Endothelial cell of umbilical vein (primary cell): Measurements from ENCODE around the gene CTNND2. TPM values are rescaled to one million over a fixed set of nuclear protein-coding genes. Genes with fewer than 3 reads are reported as not detected.

ENCODE experiments used
- BruUV-seq: library from RNA; stranded (reverse); fragments of 400-500 nt; replicated peaks from 2 replicates; lab custom pipeline; 2021; lab: Mats Ljungman, UMichigan
- CTCF ChIA-PET: fragments of 300-600, 350-600 bp; sonication (Branson Sonifier 250); formaldehyde crosslinking; loops from one replicate; lab custom pipeline; 2021; ENCODE audit warnings: antibody characterized with exemption, inconsistent platforms; lab: Charles Lee
- POLR2A ChIA-PET: fragments of 300-600, 350-600 bp; sonication (Branson Sonifier 250); formaldehyde crosslinking; loops from one replicate; lab custom pipeline; 2021; ENCODE audit warnings: antibody characterized with exemption, inconsistent platforms; lab: Charles Lee
- DNase-seq: peaks from one replicate; pipeline ENCODE4 v3.0.0-alpha.2; 2011; ENCODE audit warnings: low read depth, low spot score
- FAIRE-seq: peaks from 2 replicates; lab custom pipeline; 2011; peaks lifted over from hg19 to GRCh38; lab: Jason Lieb, UNC
- H2AFZ ChIP-seq: 2 replicates; pipeline ENCODE4 v1.6.0; 2012; ENCODE audit warnings: low read depth, low read length, control low read depth, inconsistent platforms
- H3K27ac ChIP-seq: 2 replicates; pipeline ENCODE4 v1.5.1; 2011; ENCODE audit warnings: low read depth, mild to moderate bottlenecking, control low read depth, low read length, moderate library complexity; ENCODE audit not compliant: insufficient read depth
- H3K27me3 ChIP-seq, 2 experiments: 2 replicates each; pipeline versions ENCODE4 v1.6.0 to v1.6.1; 2011; ENCODE audit warnings: low read length in 2 of 2, mixed read lengths in 1 of 2; ENCODE audit not compliant: control insufficient read depth in 2 of 2, insufficient read depth in 2 of 2
- H3K36me3 ChIP-seq, 2 experiments: 2 replicates in 1 of 2; 3 replicates in 1 of 2; pipeline ENCODE4 v1.5.1; 2011; ENCODE audit warnings: low read length in 2 of 2, mild to moderate bottlenecking in 1 of 2, moderate library complexity in 1 of 2; ENCODE audit not compliant: control insufficient read depth in 2 of 2, insufficient read depth in 2 of 2; ENCODE audit errors: extremely low read depth in 1 of 2
- H3K4me1 ChIP-seq: 3 replicates; pipeline ENCODE4 v1.5.1; 2011; ENCODE audit warnings: mild to moderate bottlenecking, low read length; ENCODE audit not compliant: control insufficient read depth, insufficient read depth; ENCODE audit errors: extremely low read depth
- H3K4me2 ChIP-seq: 2 replicates; pipeline ENCODE4 v1.6.1; 2011; ENCODE audit warnings: low read length, control low read depth, mixed read lengths; ENCODE audit not compliant: insufficient read depth
- H3K4me3 ChIP-seq, 3 experiments: fragments of 200-600 bp in 1 of 3; sonication (generic), shearing (Covaris generic) in 1 of 3; replicated peaks in 1 of 3; 2 replicates each; pipeline ENCODE4 v1.5.1; 2011 to 2016; ENCODE audit warnings: control low read depth in 3 of 3, low read length in 3 of 3, mild to moderate bottlenecking in 2 of 3, inconsistent platforms in 1 of 3, low read depth in 1 of 3, moderate library complexity in 1 of 3; ENCODE audit not compliant: insufficient read depth in 1 of 3
- H3K79me2 ChIP-seq: 2 replicates; pipeline ENCODE4 v1.6.0; 2012; ENCODE audit warnings: low read length, inconsistent platforms; ENCODE audit not compliant: control insufficient read depth, insufficient read depth
- H3K9ac ChIP-seq: replicated peaks from 2 replicates; pipeline ENCODE3; 2011; ENCODE audit warnings: low read length, control low read depth; ENCODE audit not compliant: insufficient read depth; ENCODE audit errors: extremely low read depth
- H3K9me1 ChIP-seq: replicated peaks from 3 replicates; pipeline ENCODE4 v1.6.0; 2011; ENCODE audit warnings: mild to moderate bottlenecking, low read length; ENCODE audit not compliant: control insufficient read depth, insufficient read depth; ENCODE audit errors: extremely low read depth
- H3K9me3 ChIP-seq: replicated peaks from 2 replicates; pipeline ENCODE4 v1.5.1; 2012; ENCODE audit warnings: low read length, inconsistent platforms; ENCODE audit not compliant: control insufficient read depth, insufficient read depth
- H4K20me1 ChIP-seq: replicated peaks from 2 replicates; pipeline ENCODE3; 2011; ENCODE audit warnings: mild to moderate bottlenecking, low read length; ENCODE audit not compliant: control insufficient read depth, insufficient read depth; ENCODE audit errors: extremely low read depth
- EZH2 ChIP-seq: IDR thresholded peaks from 2 replicates; pipeline ENCODE4 v1.6.1; 2012; ENCODE audit warnings: borderline replicate concordance, low read depth, mild to moderate bottlenecking, moderate library complexity, low read length, inconsistent platforms; ENCODE audit not compliant: severe bottlenecking
- FOS ChIP-seq: IDR thresholded peaks from 2 replicates; pipeline ENCODE4 v1.6.1; 2011; ENCODE audit warnings: mild to moderate bottlenecking, low read length, moderate library complexity, borderline replicate concordance; ENCODE audit not compliant: insufficient read depth
- GATA2 ChIP-seq: IDR thresholded peaks from 2 replicates; pipeline ENCODE4 v1.7.0; 2011; ENCODE audit warnings: low read depth, mild to moderate bottlenecking, moderate library complexity, mixed read lengths, low read length; ENCODE audit not compliant: insufficient read length, insufficient read depth
- JUN ChIP-seq: IDR thresholded peaks from 2 replicates; pipeline ENCODE4 v1.6.1; 2011; ENCODE audit warnings: borderline replicate concordance, low read depth; ENCODE audit not compliant: insufficient read length, insufficient read depth
- MYC ChIP-seq: IDR thresholded peaks from one replicate; pipeline ENCODE4 v1.6.1; 2011; ENCODE audit warnings: mild to moderate bottlenecking, low read depth, low read length
- POLR2A ChIP-seq: IDR thresholded peaks from 2 replicates; pipeline ENCODE4 v1.6.1; 2012; ENCODE audit warnings: low read depth, mild to moderate bottlenecking, control low read depth, low read length
- POLR2AphosphoS5 ChIP-seq: IDR thresholded peaks from 2 replicates; pipeline ENCODE4 v1.6.1; 2012; ENCODE audit warnings: low read depth, mild to moderate bottlenecking, control low read depth, low read length, moderate library complexity; ENCODE audit not compliant: insufficient read depth
- dilution Hi-C: fragments of 300-500 bp; cut with MboI; formaldehyde crosslinking; loops from one replicate; pipeline ENCODE4 v1.15.0; 2019; ENCODE audit warnings: low sequenced_read_pairs; ENCODE audit not compliant: extremely low pct_ligation_motif_present
- intact Hi-C: fragments of 100-400 bp; cut with micrococcal nuclease; formaldehyde crosslinking; loops from one replicate; pipeline ENCODE4 v1.10.0; 2022
- polyA plus RNA-seq, 4 experiments: library from polyadenylated mRNA; depleted of rRNA in 3 of 4; stranded (reverse) in 3 of 4; unstranded in 1 of 4; fragments of >200 nt; gene quantifications; 2 replicates each; pipeline versions ENCODE4 v1.2.1 to v1.2.3, GENCODE V29; 2011 to 2012; ENCODE audit warnings: missing spikeins in 1 of 4
- total RNA-seq: library from RNA; stranded (reverse); gene quantifications from 2 replicates; pipeline ENCODE4 v1.2.3, GENCODE V29; 2021
- TF ChIP-seq, protein P1 (sequence below): IDR thresholded peaks from 2 replicates; pipeline ENCODE4 v1.6.1; 2011; ENCODE audit not compliant: insufficient read depth, insufficient read length
- TF ChIP-seq, protein P2 (sequence below), 2 donors: IDR thresholded peaks; 1 replicate in 1 of 2; 2 replicates in 1 of 2; pipeline ENCODE4 v1.5.1; 2011; ENCODE audit warnings: low read length in 2 of 2, mild to moderate bottlenecking in 2 of 2, moderate library complexity in 2 of 2, control low read depth in 1 of 2, inconsistent platforms in 1 of 2, low read depth in 1 of 2; ENCODE audit not compliant: insufficient read depth in 1 of 2; ENCODE audit errors: extremely low read depth in 1 of 2

The CTNND2 gene
- total and polyA plus RNA-seq, 2 donors (not counting 3 experiments of a cell fraction or from before 2014, with no cell fraction given) = not detected

DNA sequence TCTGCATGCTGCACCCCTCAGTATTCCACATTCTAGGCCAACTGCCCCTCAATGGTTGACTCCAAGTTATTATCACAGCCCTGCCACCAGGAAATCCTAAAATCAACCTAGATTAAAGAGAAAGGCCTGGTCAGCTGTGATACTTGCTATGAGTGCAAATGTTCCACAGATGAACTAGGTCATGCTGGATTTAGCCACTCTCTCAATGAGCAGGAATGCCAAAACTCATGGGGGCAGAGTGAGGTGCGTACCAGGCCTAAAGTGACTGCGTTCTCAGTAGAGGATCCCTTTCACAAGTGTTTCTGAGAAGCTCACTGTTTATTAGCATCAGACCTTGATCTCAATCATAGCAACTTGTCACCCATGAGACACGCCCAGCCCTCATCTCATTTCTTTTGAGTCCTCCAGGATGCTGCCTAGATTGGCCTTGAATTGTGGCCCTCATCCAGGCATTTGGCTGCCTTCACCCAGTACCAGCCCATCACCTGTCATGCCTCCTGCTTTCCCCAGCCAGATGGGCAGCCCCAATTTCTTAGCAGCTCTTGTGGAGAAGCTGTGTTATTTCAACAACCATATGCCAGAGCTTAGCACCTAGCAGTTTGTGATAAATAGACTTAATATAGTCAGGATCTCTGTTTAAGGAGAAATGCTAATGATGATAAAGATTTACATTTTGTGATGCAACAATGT lies 383.9 kb downstream of the CTNND2 start:
- Histone ChIP-seq H3K36me3 (no peaks in the 10 kb centered on the region), H3K4me3 (no peak overlapping the region), H3K4me1 (no peaks in the 10 kb centered on the region), H2AFZ (no peak overlapping the region), H3K4me2 (no peak overlapping the region), H3K27me3 (no peaks in the 10 kb centered on the region), H3K9ac (no peak overlapping the region), H3K9me3 (no peaks in the 10 kb centered on the region), H4K20me1 (no peaks in the 10 kb centered on the region), H3K27ac (no peak overlapping the region), H3K9me1 (no peaks in the 10 kb centered on the region), H3K79me2 (no peaks in the 10 kb centered on the region)
- BruUV-seq = no TSS peak
- intact Hi-C loops = no loop called here
- ChIA-PET POLR2A (no interaction called here), CTCF (no interaction called here)
- dilution Hi-C loops = no loop called here
- TF ChIP-seq, protein P1, sequence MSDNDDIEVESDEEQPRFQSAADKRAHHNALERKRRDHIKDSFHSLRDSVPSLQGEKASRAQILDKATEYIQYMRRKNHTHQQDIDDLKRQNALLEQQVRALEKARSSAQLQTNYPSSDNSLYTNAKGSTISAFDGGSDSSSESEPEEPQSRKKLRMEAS = no peak
- TF ChIP-seq JUN (no peak), POLR2AphosphoS5 (no peak), POLR2A (no peak), FOS (no peak), GATA2 (no peak), EZH2 (no peak), MYC (no peak)
- TF ChIP-seq, protein P2, sequence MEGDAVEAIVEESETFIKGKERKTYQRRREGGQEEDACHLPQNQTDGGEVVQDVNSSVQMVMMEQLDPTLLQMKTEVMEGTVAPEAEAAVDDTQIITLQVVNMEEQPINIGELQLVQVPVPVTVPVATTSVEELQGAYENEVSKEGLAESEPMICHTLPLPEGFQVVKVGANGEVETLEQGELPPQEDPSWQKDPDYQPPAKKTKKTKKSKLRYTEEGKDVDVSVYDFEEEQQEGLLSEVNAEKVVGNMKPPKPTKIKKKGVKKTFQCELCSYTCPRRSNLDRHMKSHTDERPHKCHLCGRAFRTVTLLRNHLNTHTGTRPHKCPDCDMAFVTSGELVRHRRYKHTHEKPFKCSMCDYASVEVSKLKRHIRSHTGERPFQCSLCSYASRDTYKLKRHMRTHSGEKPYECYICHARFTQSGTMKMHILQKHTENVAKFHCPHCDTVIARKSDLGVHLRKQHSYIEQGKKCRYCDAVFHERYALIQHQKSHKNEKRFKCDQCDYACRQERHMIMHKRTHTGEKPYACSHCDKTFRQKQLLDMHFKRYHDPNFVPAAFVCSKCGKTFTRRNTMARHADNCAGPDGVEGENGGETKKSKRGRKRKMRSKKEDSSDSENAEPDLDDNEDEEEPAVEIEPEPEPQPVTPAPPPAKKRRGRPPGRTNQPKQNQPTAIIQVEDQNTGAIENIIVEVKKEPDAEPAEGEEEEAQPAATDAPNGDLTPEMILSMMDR (IDR thresholded peaks at IDR 0.05; ENCODE audit: extremely low read depth in 1 of 2, insufficient read depth in 1 of 2, low read depth in 1 of 2, low read length in 2 of 2) = no peak
- FAIRE-seq (no peak), DNase-seq (no peak)
